Transverse colon (tissue), 4 donors: ENCODE measurements around the gene MREG. TPM values are rescaled to one million over a fixed set of nuclear protein-coding genes. Genes with fewer than 3 reads are reported as not detected.
A peak's percentile ranks its signal among the peaks of the same experiment; 100 is the strongest.
"Not testable (repeated sequence)": the region's sequence is repeated elsewhere in the genome, so short reads cannot be mapped to it uniquely, and the experiment has no call there.

Source experiments
- DNase-seq: peaks from one replicate; pipeline ENCODE4 v3.0.0-alpha.2; 2019
- H3K27ac ChIP-seq, 4 donors: fragments of 200-600 bp; sonication (generic); 2 replicates each; pipeline ENCODE4 v1.5.1; 2016 to 2018; ENCODE audit warnings: inconsistent platforms in 4 of 4
- H3K27me3 ChIP-seq: fragments of 200-600 bp; sonication (generic); 2 replicates; pipeline ENCODE4 v1.5.1; 2017; ENCODE audit warnings: inconsistent platforms
- H3K36me3 ChIP-seq, 4 donors: fragments of 200-600 bp; sonication (generic); 2 replicates each; pipeline ENCODE4 v1.5.1; 2017 to 2019; ENCODE audit warnings: inconsistent platforms in 4 of 4
- H3K4me1 ChIP-seq, 4 donors: fragments of 200-600 bp; sonication (generic); 2 replicates each; pipeline ENCODE4 v1.5.1; 2017 to 2020; ENCODE audit warnings: inconsistent platforms in 4 of 4
- H3K4me3 ChIP-seq, 4 donors: fragments of 200-600 bp; sonication (generic); 1 replicate in 1 of 4; 2 replicates in 3 of 4; pipeline versions ENCODE4 v1.5.1 to v1.6.1; 2017 to 2019; ENCODE audit warnings: inconsistent platforms in 4 of 4
- H3K9me3 ChIP-seq, 2 donors: fragments of 200-600 bp; sonication (generic); 2 replicates each; pipeline ENCODE4 v1.5.1; 2017 to 2019; ENCODE audit warnings: inconsistent platforms in 2 of 2
- EP300 ChIP-seq: sonication (generic); formaldehyde crosslinking; IDR thresholded peaks from one replicate; pipeline ENCODE4 v1.6.1; 2017; ENCODE audit warnings: antibody characterized with exemption, low read depth
- POLR2A ChIP-seq: fragments of 450-650 bp; IDR thresholded peaks from one replicate; pipeline ENCODE4 v1.6.1; 2016; ENCODE audit warnings: antibody characterized with exemption, mild to moderate bottlenecking, moderate library complexity
- POLR2AphosphoS5 ChIP-seq, 3 donors: sonication (generic); formaldehyde crosslinking; IDR thresholded peaks; one replicate each; pipeline ENCODE4 v1.6.1; 2016; ENCODE audit warnings: antibody characterized with exemption in 3 of 3
- WGBS, 2 donors: methylation state at CpG; one replicate each; pipeline ENCODE4 v1.1.5; 2018; ENCODE audit warnings: low coverage in 1 of 2; 5-methylcytosine and 5-hydroxymethylcytosine counted together
- in situ Hi-C, 4 donors: fragments of 200-750 bp; cut with MboI; loops; one replicate each; pipeline versions ENCODE4 v1.15.0 to v1.15.1; 2017; ENCODE audit warnings: low sequenced_read_pairs in 3 of 4, low pct_ligation_motif_present in 1 of 4, low pct_unique_long_range_greater_than_20kb in 1 of 4
- intact Hi-C: fragments of 100-400 bp; cut with DNase I; formaldehyde crosslinking; loops from one replicate; pipeline ENCODE4 v1.15.1; 2023; ENCODE audit warnings: low total_unique reads
- total RNA-seq, 4 donors: library from RNA; depleted of rRNA; stranded (reverse); fragments of >200 nt; gene quantifications; one replicate each; pipeline ENCODE4 v1.1.0, GENCODE V29; 2016
- TF ChIP-seq, protein P1 (sequence below), 5 experiments: fragments of 200-600 bp in 3 of 5; fragments of 450-650 bp in 2 of 5; sonication (generic) in 3 of 5; IDR thresholded peaks; 1 replicate in 2 of 5; 2 replicates in 3 of 5; pipeline ENCODE4 v1.5.1; 2016 to 2017; ENCODE audit warnings: antibody characterized with exemption in 5 of 5, inconsistent platforms in 3 of 5, mild to moderate bottlenecking in 2 of 5, moderate library complexity in 1 of 5

Gene MREG
- total RNA-seq, 4 donors from 2014 or later: 1.5 to 8.5 (median 5.1) TPM

- intact Hi-C loops: no loop called here
- TF ChIP-seq POLR2AphosphoS5 (IDR thresholded peaks at IDR 0.05) (no peak), POLR2A (no peak), EP300 (no peak)
- TF ChIP-seq, protein P1, sequence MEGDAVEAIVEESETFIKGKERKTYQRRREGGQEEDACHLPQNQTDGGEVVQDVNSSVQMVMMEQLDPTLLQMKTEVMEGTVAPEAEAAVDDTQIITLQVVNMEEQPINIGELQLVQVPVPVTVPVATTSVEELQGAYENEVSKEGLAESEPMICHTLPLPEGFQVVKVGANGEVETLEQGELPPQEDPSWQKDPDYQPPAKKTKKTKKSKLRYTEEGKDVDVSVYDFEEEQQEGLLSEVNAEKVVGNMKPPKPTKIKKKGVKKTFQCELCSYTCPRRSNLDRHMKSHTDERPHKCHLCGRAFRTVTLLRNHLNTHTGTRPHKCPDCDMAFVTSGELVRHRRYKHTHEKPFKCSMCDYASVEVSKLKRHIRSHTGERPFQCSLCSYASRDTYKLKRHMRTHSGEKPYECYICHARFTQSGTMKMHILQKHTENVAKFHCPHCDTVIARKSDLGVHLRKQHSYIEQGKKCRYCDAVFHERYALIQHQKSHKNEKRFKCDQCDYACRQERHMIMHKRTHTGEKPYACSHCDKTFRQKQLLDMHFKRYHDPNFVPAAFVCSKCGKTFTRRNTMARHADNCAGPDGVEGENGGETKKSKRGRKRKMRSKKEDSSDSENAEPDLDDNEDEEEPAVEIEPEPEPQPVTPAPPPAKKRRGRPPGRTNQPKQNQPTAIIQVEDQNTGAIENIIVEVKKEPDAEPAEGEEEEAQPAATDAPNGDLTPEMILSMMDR (IDR thresholded peaks at IDR 0.05): peak in 1 of 5 experiments; percentile 11
- DNase-seq: no peak
- 11 to 21% methylated on average over 6 of the region's 6 CpGs for WGBS, 2 donors
- in situ Hi-C loops: no loop called here
- no peaks in the 10 kb centered on the region for H3K27me3 ChIP-seq
- H3K9me3 ChIP-seq: no peaks in the 10 kb centered on the region
- H3K4me3 ChIP-seq: peak overlapping the region in 3 of 4 donors; percentile 42 to 75 (median 60)
- H3K4me1 ChIP-seq: peaks cover 0 to 14% (median 7%) of the 10 kb centered on the region in 4 donors
- H3K27ac ChIP-seq: peak overlapping the region; percentile 18 to 75 (median 74)
- H3K36me3 ChIP-seq: no peaks in the 10 kb centered on the region
Observed at GRCh38 chr2:216012133-216012829, 1.1 kb downstream of the MREG start.

DNA sequence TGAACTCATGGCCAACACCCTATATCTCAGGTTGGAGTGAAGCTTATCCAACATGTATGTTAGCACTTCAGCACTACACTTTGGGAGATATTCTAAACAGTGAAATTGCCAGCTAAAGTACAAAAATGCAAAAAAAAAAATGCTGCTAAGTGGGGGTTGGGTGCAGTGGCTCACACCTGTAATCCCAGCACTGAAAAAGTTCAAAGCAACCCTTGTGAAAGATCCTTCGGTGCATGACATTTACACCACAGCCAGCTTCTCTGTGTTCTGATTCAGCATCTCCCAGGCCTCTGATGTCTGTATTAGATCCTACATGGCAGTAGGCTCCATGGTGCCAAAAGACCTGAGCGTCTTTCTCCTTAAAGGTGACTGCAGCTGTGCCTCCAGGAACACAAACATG, 4.1 kb downstream of the MREG start:
- H3K27me3 ChIP-seq, H3K27ac ChIP-seq, H3K4me3 ChIP-seq, intact Hi-C loops, DNase-seq, H3K36me3 ChIP-seq, in situ Hi-C loops, H3K9me3 ChIP-seq: not testable (repeated sequence)
- H3K4me1 ChIP-seq: peaks cover 0 to 14% (median 7%) of the 10 kb centered on the region in 4 donors
- 90% methylated on average over 2 of the region's 2 CpGs; no CpG with 5 or more reads in 1 of the 2 donors for WGBS, 2 donors

DNA sequence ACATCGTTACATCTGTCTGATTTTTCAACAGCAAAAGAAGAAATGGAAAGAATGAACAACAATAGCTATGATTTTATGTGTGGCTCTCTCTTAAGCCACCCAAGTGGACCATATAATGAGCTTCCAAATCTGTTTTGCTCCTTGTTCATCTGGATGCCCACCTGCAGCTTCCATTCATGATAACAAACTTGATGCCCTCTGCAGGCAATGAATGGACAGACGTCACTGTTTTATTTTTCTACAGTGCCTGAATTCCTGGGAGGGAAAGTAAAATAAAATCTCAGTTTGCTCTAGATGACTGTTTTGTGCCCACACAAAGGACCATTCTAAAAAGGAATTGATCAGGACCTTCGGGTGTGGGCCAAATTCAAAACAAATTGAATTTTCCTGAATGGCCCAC, 5.0 kb downstream of the MREG start:
- Histone ChIP-seq H3K9me3 (no peaks in the 10 kb centered on the region), H3K27ac (no peak overlapping the region), H3K4me1 (peaks cover 0 to 8% (median 4%) of the 10 kb centered on the region in 4 donors), H3K27me3 (no peaks in the 10 kb centered on the region), H3K36me3 (no peaks in the 10 kb centered on the region), H3K4me3 (no peak overlapping the region)
- WGBS, 2 donors: 40 to 85% methylated on average over 1 to 3 of the region's 3 CpGs
- DNase-seq: no peak
- TF ChIP-seq EP300 (no peak), POLR2AphosphoS5 (IDR thresholded peaks at IDR 0.05) (no peak), POLR2A (no peak)
- TF ChIP-seq, protein P1 (IDR thresholded peaks at IDR 0.05): no peak
- intact Hi-C loops: no loop called here
- in situ Hi-C loops: no loop called here

GRCh38 chr2:216006164-216006663, 7.1 kb downstream of the MREG start:
- intact Hi-C loops (no loop called here), in situ Hi-C loops (no loop called here)
- H3K4me1 ChIP-seq: peaks cover 0 to 8% (median 4%) of the 10 kb centered on the region in 4 donors
- no peaks in the 10 kb centered on the region for H3K9me3 ChIP-seq
- no peaks in the 10 kb centered on the region for H3K27me3 ChIP-seq
- H3K36me3 ChIP-seq: no peaks in the 10 kb centered on the region
- peak; percentile 20 for DNase-seq
- TF ChIP-seq POLR2A (no peak), EP300 (no peak), POLR2AphosphoS5 (IDR thresholded peaks at IDR 0.05) (no peak)
- TF ChIP-seq, protein P1 (IDR thresholded peaks at IDR 0.05): no peak
- no peak overlapping the region for H3K27ac ChIP-seq
- H3K4me3 ChIP-seq: no peak overlapping the region
- WGBS, 2 donors: 56 to 64% methylated on average over 1 to 10 of the region's 10 CpGs
